Effector CD4-positive, alpha-beta T cell (primary cell): ENCODE results near the gene RILPL2.
"Not testable (repeated sequence)": the region's sequence is repeated elsewhere in the genome, so short reads cannot be mapped to it uniquely, and the experiment has no call there.

Experiments
- DNase-seq: peaks from one replicate; pipeline ENCODE4 v3.0.0-alpha.2; 2020

RILPL2 gene

DNA sequence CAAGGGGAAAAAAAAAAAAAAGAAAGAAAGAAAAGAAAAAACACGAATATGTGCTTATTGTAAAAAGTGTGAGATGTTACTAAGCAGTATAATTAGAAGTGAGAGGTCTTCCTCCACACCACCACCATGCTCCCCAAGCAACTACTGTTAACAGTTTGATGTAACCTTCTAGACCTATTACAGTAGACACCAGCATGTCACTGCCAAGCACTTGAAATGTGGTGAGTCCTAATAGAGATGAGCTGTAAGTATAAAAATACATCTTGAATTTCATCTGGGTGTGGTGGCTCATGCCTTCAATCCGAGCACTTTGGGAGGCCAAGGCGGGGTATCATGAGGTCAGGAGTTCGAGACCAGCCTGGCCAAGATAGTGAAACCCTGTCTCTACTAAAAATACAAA lies 13.4 kb upstream of the RILPL2 start:
- no peak for DNase-seq

DNA sequence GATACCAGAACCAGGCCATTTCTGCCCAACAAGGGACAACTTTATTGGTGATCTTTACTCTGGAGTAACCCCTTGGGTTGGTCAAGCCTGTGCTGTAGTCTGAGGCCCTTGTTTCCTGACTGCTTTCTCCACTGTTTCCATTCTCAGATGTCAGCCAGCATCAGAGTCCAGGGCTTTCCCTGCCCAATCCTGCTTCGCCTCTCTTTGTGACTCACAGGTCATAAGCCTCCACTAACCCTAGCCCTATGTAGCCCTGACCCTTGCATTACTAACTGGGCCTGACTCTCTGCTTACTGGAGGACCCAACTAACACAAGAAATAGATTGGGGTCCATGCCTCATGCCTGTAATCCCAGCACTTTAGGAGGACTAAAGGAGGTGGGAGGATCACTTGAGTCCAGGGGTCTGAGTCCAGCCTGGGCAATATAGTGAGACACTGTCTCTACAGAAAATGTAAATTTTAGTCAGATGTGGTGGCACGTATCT lies 12.8 kb upstream of the RILPL2 start:
- no peak for DNase-seq

GRCh38 chr12:123446333-123446713 lies 9.8 kb upstream of the RILPL2 start:
- no peak for DNase-seq

- DNase-seq, result no peak
These were observed 9.2 kb upstream of the RILPL2 start for GRCh38 chr12:123445388-123446332.

DNA sequence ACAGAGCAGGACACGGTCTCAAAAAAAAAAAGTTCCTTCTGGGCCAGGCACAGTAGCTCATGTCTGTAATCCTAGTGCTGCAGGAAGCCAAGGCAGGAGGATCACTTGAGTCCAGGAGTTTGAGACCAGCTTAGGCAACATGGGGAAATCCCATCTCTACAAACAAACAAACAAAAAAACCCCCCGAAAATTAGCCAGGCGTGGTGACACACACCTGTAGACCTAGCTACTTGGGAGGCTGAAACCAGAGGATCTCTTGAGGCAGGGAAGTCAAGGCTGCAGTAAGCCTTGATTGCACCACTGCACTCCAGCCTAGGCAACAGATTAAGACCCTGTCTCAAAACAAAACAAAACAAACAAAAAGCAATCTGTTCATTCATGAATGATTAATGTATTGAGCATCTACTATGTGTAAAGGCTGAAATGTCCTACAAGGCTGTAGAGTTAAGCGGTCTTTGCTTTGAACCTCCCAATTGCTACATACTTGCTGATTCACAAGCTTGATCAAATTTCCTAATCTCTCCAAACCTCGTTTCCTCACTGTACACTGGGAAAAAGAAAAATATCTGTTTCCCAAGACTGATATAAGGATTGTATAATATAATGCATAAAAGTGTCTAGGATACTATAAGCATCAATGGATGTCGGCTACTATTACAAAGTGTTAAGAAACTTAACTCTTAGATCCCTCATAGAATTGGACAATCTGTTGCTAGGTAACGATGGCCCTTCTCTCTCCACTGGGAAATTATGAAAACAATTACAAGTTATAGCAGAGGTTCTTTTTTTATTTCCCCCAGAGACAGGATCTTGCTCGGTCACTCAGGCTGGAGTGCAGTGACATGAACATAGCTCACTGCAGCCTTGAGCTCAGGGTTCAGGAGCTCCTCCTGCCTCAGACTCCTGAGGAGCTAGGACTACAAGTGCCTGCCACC lies 7.9 kb upstream of the RILPL2 start:
- no peak for DNase-seq

DNA sequence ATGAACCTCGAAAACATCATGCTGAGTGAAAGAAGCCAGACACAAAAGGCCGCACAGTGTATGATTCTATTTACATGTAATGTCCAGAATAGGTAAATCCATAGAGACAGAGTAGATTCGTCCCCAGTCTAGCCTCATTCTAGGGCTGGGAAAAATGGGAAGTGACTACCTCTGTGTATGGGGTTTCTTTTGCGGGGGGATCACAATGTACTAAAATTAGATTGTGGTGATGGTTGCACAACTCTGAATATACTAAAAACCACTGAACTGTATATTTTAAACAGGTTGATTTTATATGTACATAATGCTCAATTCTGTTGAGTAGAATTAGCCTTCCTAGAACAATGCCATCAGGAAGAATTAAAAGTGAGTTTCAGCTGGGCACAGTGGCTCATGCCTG lies 6.3 kb upstream of the RILPL2 start:
- DNase-seq, result no peak

GRCh38 chr12:123441523-123442164 lies 5.2 kb upstream of the RILPL2 start:
- DNase-seq, result no peak

DNA sequence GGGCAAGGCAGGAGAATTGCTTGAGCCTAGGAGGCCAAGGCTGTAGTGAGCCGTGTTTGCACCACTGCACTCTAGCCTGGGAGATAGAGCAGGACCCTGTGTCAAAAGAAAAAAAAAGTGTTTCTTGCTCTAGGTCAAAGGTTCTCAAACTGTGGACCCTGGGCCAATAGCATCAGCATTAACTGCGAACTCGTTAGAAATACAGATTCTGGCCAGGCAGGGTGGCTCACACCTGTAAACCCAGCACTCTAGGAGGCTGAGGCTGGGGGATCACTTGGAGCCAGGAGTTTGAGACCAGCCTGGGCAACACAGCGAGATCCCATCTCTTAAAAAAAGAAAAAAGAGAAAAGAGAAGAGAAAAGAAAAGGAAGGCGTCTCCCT lies 858 bp downstream of the RILPL2 start:
- no peak for DNase-seq

- DNase-seq, result no peak
These were observed 2.9 kb downstream of the RILPL2 start for GRCh38 chr12:123433615-123434014.

DNA sequence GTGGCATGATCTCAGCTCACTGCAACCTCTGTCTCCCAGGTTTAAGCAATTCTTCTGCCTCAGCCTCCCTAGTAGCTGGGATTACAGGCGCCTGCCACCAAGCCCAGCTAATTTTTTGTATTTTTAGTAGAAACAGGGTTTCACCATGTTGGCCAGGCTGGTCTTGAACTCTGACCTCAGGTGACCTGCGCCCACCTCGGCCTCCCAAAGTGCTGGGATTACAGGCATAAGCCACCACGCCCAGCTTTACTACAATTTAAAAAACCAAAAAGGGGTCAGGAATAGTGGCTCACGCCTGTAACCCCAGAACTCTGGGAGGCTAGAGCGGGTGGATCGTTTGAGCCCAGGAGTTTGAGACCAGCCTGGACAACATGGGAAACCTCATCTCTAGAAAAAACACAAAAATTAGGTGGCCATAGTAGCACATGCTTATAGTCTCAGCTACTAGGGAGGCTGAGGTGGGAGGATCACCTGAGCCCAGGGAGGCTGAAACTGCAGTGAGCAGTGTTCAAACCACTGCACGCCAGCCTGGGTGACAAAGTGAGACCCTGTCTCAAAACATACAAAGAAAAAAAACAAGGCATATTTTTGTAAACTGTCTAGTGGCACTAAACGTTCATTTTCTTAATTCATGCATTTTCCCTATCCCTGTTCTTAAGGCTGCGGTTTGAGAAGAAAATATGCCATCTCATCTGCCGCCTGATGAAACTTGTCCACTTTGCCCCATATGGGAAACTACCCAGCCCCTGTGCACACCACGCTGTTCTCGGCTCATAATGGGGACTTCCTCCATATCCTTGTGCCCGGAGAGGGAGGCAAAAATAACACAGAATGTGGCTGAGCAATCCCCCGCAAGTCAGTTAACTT lies 4.3 kb downstream of the RILPL2 start:
- peak; percentile 17 for DNase-seq

DNA sequence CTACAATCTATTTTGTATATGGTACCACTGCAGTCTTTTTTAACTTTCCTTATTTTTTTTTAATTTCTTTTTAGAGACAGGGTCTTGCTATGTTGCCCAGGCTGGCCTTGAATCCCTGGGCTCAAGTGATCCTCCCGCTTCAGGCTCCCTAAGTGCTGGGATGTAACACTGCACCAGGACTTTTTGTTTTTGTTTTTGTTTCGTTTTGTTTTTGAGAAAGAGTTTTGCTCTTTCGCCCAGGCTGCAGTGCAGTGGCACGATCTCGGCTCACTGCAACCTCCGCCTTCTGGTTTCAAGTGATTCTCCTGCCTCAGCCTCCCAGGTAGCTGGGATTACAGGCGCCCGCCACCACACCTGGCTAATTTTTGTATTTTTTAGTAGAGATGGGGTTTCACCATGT lies 7.4 kb downstream of the RILPL2 start:
- DNase-seq, result not testable (repeated sequence)

GRCh38 chr12:123428591-123428990 lies 7.9 kb downstream of the RILPL2 start:
- DNase-seq, result no peak

DNA sequence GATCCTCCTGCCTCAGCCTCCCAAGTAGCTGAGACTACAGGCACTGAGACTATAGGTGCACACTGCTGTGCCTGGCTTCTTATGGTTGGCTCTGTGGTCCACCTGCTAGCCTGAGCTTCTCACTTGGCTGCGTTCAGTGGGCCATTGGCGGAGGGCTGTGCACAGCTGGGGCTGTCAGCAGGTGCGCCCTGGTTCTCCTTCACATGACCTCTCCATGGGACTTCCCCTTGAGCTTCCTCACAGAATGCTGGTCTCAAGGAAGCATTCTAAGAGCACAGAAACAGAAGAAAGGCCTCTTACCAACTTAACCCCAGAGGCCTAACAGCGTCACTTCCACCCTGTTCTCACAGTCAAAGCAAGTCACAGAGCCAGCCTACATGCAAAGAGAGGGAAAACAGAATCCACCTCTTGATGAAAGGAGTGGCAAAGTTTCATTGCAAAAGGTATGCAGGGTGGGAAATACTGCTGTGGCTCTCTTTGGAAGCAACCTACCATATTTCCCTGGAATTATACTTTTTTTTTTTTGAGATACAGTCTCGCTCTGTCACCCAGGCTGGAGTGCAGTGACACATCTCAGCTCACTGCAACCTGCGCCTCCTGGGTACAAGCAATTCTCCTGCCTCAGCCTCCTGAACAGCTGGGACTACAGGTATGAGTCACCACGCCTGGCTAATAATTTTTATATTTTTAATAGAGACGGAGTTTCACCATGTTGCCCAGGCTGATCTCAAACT lies 9.3 kb downstream of the RILPL2 start:
- peak; percentile 6 for DNase-seq

- no peak for DNase-seq
These were observed 15.2 kb downstream of the RILPL2 start for GRCh38 chr12:123421314-123421713.

GRCh38 chr12:123410041-123410412 lies 26.5 kb downstream of the RILPL2 start:
- DNase-seq, result no peak

GRCh38 chr12:123409284-123410040 lies 27.0 kb downstream of the RILPL2 start:
- DNase-seq, result not testable (repeated sequence)

DNA sequence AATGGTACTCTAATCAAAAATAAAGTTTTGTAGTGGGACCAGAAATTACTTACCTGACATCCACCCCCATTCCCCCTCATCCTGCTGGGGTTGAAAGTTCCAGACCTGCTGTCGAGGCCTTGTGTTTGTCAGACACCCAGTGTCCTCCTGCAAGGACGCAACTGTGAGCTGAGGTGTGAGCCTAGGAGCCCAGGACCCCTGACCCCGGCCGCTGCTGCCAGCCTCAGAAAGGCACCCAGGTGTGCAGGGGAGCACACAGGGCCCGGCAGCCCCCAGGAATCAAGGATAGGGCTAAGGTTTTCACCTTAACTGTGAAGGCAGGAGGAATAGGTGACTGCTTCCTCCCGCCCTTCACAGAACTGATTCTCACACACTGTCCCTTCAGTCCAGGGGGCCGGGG lies 27.9 kb downstream of the RILPL2 start:
- DNase-seq, result not testable (repeated sequence)

- not testable (repeated sequence) for DNase-seq
These were observed 28.6 kb downstream of the RILPL2 start for GRCh38 chr12:123407934-123408333.

- not testable (repeated sequence) for DNase-seq
These were observed 29.2 kb downstream of the RILPL2 start for GRCh38 chr12:123407269-123407668.

DNA sequence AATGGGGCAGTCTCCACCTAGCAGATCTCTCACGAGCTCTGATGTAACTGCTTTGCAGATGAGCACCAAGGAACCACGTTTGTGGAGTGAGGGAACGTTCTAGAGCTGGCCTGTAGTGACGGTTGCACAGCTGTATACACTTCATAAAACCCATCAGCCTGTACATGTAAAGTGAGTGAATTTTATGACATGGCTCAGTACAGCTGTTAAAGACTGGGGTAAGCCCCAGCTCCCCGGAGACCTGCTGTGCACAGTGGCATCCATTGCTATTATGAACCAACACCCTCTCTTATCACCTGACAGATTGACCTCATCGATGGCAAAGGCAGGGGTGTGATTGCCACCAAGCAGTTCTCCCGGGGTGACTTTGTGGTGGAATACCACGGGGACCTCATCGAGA lies 31.9 kb downstream of the RILPL2 start:
- DNase-seq, result no peak
